Measurements from ENCODE around the gene PYGM.

The PYGM gene

GRCh38 chr11:64763526-64764039 is 3.8 kb upstream of the PYGM start:
- no peak for TF ChIP-seq CTCF (IDR thresholded peaks at IDR 0.05; ENCODE audit: insufficient read depth, low read depth, low read length, missing control alignments)
- no peak overlapping the region for H3K4me3 ChIP-seq (ENCODE audit: low read depth, low read length)
- DNase-seq (ENCODE audit: low read depth) = no peak

GRCh38 chr11:64762674-64763525 is 3.1 kb upstream of the PYGM start:
- DNase-seq (ENCODE audit: low read depth) = no peak
- TF ChIP-seq CTCF (IDR thresholded peaks at IDR 0.05; ENCODE audit: insufficient read depth, low read depth, low read length, missing control alignments) = no peak
- H3K4me3 ChIP-seq (ENCODE audit: low read depth, low read length) = no peak overlapping the region

GRCh38 chr11:64762277-64762673 is 2.5 kb upstream of the PYGM start:
- H3K4me3 ChIP-seq (ENCODE audit: low read depth, low read length) = no peak overlapping the region
- peak; percentile 38 for DNase-seq (ENCODE audit: low read depth)
- TF ChIP-seq CTCF (IDR thresholded peaks at IDR 0.05; ENCODE audit: insufficient read depth, low read depth, low read length, missing control alignments) = no peak

GRCh38 chr11:64760759-64761420 is 1.1 kb upstream of the PYGM start:
- no peak overlapping the region for H3K4me3 ChIP-seq (ENCODE audit: low read depth, low read length)
- DNase-seq (ENCODE audit: low read depth) = no peak
- no peak for TF ChIP-seq CTCF (IDR thresholded peaks at IDR 0.05; ENCODE audit: insufficient read depth, low read depth, low read length, missing control alignments)

GRCh38 chr11:64759131-64759721 is 548 bp downstream of the PYGM start:
- H3K4me3 ChIP-seq (ENCODE audit: low read depth, low read length) = no peak overlapping the region
- TF ChIP-seq CTCF (IDR thresholded peaks at IDR 0.05; ENCODE audit: insufficient read depth, low read depth, low read length, missing control alignments) = no peak
- no peak for DNase-seq (ENCODE audit: low read depth)

- no peak for TF ChIP-seq CTCF (IDR thresholded peaks at IDR 0.05; ENCODE audit: insufficient read depth, low read depth, low read length, missing control alignments)
- no peak overlapping the region for H3K4me3 ChIP-seq (ENCODE audit: low read depth, low read length)
- no peak for DNase-seq (ENCODE audit: low read depth)
Observed at GRCh38 chr11:64758330-64759079, 1.3 kb downstream of the PYGM start.

Data from GM12865 (cell line).